GM18526 (cell line): Measurements from ENCODE around the gene ATP11B.

Experiments used
- POLR2A ChIP-seq: IDR thresholded peaks from 3 replicates; pipeline ENCODE4 v1.6.1; 2011; ENCODE audit not compliant: insufficient read length; ENCODE audit errors: extremely low read depth

The ATP11B gene

GRCh38 chr3:182910936-182911781 is 117.9 kb downstream of the ATP11B start:
- no peak for TF ChIP-seq POLR2A

GRCh38 chr3:182911782-182912111 is 118.4 kb downstream of the ATP11B start:
- no peak for TF ChIP-seq POLR2A

GRCh38 chr3:182912474-182912873 is 119.2 kb downstream of the ATP11B start:
- no peak for TF ChIP-seq POLR2A

GRCh38 chr3:182913889-182914288 is 120.6 kb downstream of the ATP11B start:
- no peak for TF ChIP-seq POLR2A

GRCh38 chr3:182914341-182914740 is 121.0 kb downstream of the ATP11B start:
- TF ChIP-seq POLR2A, result no peak

- no peak for TF ChIP-seq POLR2A
Observed at GRCh38 chr3:182917134-182917533, 123.8 kb downstream of the ATP11B start.

- no peak for TF ChIP-seq POLR2A
Observed at GRCh38 chr3:182919866-182920357, 126.6 kb downstream of the ATP11B start.

- TF ChIP-seq POLR2A, result no peak
Observed at GRCh38 chr3:182920515-182921084, 127.3 kb downstream of the ATP11B start.

GRCh38 chr3:182921665-182922355 is 128.5 kb downstream of the ATP11B start:
- TF ChIP-seq POLR2A, result no peak

GRCh38 chr3:182925330-182925943 is 132.1 kb downstream of the ATP11B start:
- TF ChIP-seq POLR2A, result no peak

GRCh38 chr3:182925944-182926337 is 132.6 kb downstream of the ATP11B start:
- TF ChIP-seq POLR2A, result no peak

- TF ChIP-seq POLR2A, result no peak
Observed at GRCh38 chr3:182935803-182936202, 142.5 kb downstream of the ATP11B start.

GRCh38 chr3:182936239-182936917 is 143.1 kb downstream of the ATP11B start:
- no peak for TF ChIP-seq POLR2A

- no peak for TF ChIP-seq POLR2A
Observed at GRCh38 chr3:182936918-182937285, 143.6 kb downstream of the ATP11B start.
